Activated naive CD4-positive, alpha-beta T cell treated with anti-CD3 and anti-CD28 coated beads for 36 hours (primary cell): ENCODE measurements around the gene RAMP3. TPM values are rescaled to one million over a fixed set of nuclear protein-coding genes. Genes with fewer than 3 reads are reported as not detected.
A peak's percentile ranks its signal among the peaks of the same experiment; 100 is the strongest.

Experiments used
- CTCF ChIA-PET: fragments of 350-600 bp; sonication (Branson Sonifier 250); formaldehyde crosslinking; loops from one replicate; lab custom pipeline; 2021; ENCODE audit warnings: antibody characterized with exemption; lab: Charles Lee
- DNase-seq: peaks from one replicate; pipeline ENCODE4 v3.0.0-alpha.2; 2020
- H3K27ac Mint-ChIP-seq: one replicate; pipeline ENCODE4 v1.8.0; 2021; ENCODE audit warnings: mild to moderate bottlenecking, mixed read lengths
- H3K27me3 Mint-ChIP-seq: one replicate; pipeline ENCODE4 v1.8.0; 2021; ENCODE audit warnings: low read depth, mixed read lengths
- H3K36me3 Mint-ChIP-seq: one replicate; pipeline ENCODE4 v1.8.0; 2021; ENCODE audit warnings: low read depth, mixed read lengths
- H3K4me1 Mint-ChIP-seq: one replicate; pipeline ENCODE4 v1.8.0; 2021; ENCODE audit warnings: low read depth, mixed read lengths
- H3K4me3 Mint-ChIP-seq: one replicate; pipeline ENCODE4 v1.8.0; 2021; ENCODE audit warnings: mild to moderate bottlenecking, moderate library complexity, mixed read lengths
- H3K9me3 Mint-ChIP-seq: one replicate; pipeline ENCODE4 v1.8.0; 2021; ENCODE audit warnings: mixed read lengths
- intact Hi-C: fragments of 100-400 bp; cut with micrococcal nuclease; formaldehyde crosslinking; loops from one replicate; pipeline ENCODE4 v1.15.1; 2023
- total RNA-seq, 2 experiments: library from RNA; stranded (reverse); gene quantifications; one replicate each; pipeline ENCODE4 v1.2.3, GENCODE V29; 2021

The RAMP3 gene
- total RNA-seq, 2 experiments from 2014 or later, result not detected

GRCh38 chr7:45224832-45225231 lies 67.2 kb downstream of the RAMP3 start:
- CTCF ChIA-PET, result no interaction called here
- Mint-ChIP-seq H3K4me3 (no peak overlapping the region), H3K27ac (no peak overlapping the region)

DNA sequence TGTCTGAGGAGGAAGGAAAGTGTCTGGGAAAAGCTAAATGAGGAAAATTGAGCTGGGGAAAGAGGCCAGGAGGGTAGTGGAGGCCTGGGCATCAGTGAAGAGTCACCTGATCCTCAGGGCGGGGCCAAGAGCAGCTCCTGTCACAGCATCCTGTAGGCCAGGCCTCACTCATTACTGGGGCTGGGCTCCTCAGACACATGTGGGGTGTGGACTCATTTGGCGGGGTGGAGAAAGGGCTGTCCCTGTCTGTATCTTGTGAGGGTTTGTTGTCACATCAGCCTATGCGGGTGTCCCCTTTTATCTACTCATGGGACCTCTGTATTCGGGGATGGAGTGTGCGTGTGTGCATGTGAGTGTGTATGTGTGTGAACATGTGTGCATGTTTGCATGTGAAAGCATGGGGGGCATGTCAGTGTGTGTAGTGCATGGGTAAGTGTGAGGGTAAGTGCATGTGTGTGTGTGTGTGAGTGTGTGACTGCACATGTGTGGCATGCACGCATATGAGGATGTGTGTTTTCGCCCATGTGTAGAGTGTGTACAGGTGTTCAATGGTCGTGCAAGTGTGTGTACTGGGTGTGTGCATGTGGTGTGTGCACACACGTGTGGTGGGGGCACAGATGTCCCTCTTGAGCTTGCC lies 67.8 kb downstream of the RAMP3 start:
- H3K27ac Mint-ChIP-seq, result no peak overlapping the region
- H3K9me3 Mint-ChIP-seq, result no peaks in the 10 kb centered on the region
- H3K4me3 Mint-ChIP-seq, result no peak overlapping the region
- intact Hi-C loops, result no loop called here
- no peak for DNase-seq
- CTCF ChIA-PET, result no interaction called here
- H3K4me1 Mint-ChIP-seq, result peaks cover 3% of the 10 kb centered on the region
- peaks cover 7% of the 10 kb centered on the region for H3K27me3 Mint-ChIP-seq
- no peaks in the 10 kb centered on the region for H3K36me3 Mint-ChIP-seq

More at GRCh38 chr7:45224832-45225231, 67.2 kb downstream of the RAMP3 start:
- no peaks in the 10 kb centered on the region for H3K4me1 Mint-ChIP-seq
- H3K27me3 Mint-ChIP-seq, result peaks cover 10% of the 10 kb centered on the region
- no peaks in the 10 kb centered on the region for H3K9me3 Mint-ChIP-seq
- DNase-seq, result peak; percentile 31
- intact Hi-C loops, result no loop called here
- no peaks in the 10 kb centered on the region for H3K36me3 Mint-ChIP-seq

- CTCF ChIA-PET, result no interaction called here
- intact Hi-C loops, result no loop called here
- Mint-ChIP-seq H3K36me3 (no peaks in the 10 kb centered on the region), H3K27me3 (peaks cover 7% of the 10 kb centered on the region), H3K4me3 (no peak overlapping the region), H3K9me3 (no peaks in the 10 kb centered on the region), H3K4me1 (peaks cover 3% of the 10 kb centered on the region), H3K27ac (no peak overlapping the region)
- no peak for DNase-seq
These were observed 68.4 kb downstream of the RAMP3 start for GRCh38 chr7:45225948-45226335.

GRCh38 chr7:45229156-45229920 lies 71.7 kb downstream of the RAMP3 start:
- no peak overlapping the region for H3K4me3 Mint-ChIP-seq
- CTCF ChIA-PET, result interaction anchor here (0.7 to 0.9 kb wide), 3 partner anchors 11 to 30 kb away, joined by 3 to 7 read pairs (median 3); no protein-coding TSS in a partner anchor
- no peaks in the 10 kb centered on the region for H3K36me3 Mint-ChIP-seq
- peaks cover 12% of the 10 kb centered on the region for H3K27me3 Mint-ChIP-seq
- DNase-seq, result no peak
- intact Hi-C loops, result no loop called here
- peaks cover 3% of the 10 kb centered on the region for H3K4me1 Mint-ChIP-seq
- H3K27ac Mint-ChIP-seq, result no peak overlapping the region
- H3K9me3 Mint-ChIP-seq, result no peaks in the 10 kb centered on the region

GRCh38 chr7:45230083-45230482 lies 72.5 kb downstream of the RAMP3 start:
- no peaks in the 10 kb centered on the region for H3K9me3 Mint-ChIP-seq
- peaks cover 12% of the 10 kb centered on the region for H3K27me3 Mint-ChIP-seq
- CTCF ChIA-PET, result interaction anchor here (0.6 to 0.7 kb wide), 2 partner anchors 23 to 31 kb away, joined by 3 read pairs; no protein-coding TSS in a partner anchor
- intact Hi-C loops, result no loop called here
- DNase-seq, result no peak
- peaks cover 3% of the 10 kb centered on the region for H3K4me1 Mint-ChIP-seq
- no peak overlapping the region for H3K4me3 Mint-ChIP-seq
- H3K27ac Mint-ChIP-seq, result no peak overlapping the region
- no peaks in the 10 kb centered on the region for H3K36me3 Mint-ChIP-seq

DNA sequence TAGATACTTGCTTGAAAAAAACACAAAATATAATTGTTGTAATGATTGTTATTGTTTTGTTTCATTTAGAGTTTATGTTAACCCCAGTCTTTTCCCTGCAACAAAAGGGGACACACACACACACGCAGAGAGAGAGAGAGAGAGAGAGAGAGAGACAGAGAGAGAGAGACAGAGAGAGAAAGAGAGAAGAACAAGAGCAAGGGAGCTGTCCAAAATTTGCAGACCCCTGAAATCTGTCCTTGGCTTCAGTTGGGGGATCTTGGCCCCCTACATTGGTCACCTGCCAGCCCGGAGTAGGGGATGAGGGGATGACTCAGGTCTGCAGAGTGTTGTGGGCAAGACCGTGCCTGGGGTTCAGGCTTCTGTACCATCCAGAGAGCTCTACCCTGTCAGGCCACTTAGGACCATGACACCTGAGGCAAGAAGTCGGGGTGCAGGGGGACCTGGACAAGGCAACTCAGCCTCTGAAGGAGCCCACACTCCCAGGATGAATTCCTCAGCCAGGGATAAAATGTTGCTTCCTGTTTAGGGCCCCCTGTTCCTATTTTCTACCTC lies 73.1 kb downstream of the RAMP3 start:
- Mint-ChIP-seq H3K4me3 (no peak overlapping the region), H3K27me3 (peaks cover 12% of the 10 kb centered on the region), H3K9me3 (no peaks in the 10 kb centered on the region), H3K27ac (no peak overlapping the region), H3K4me1 (peaks cover 3% of the 10 kb centered on the region), H3K36me3 (no peaks in the 10 kb centered on the region)
- CTCF ChIA-PET, result interaction anchor here (0.6 kb wide), 1 partner anchor 30 kb away, joined by 3 read pairs; no protein-coding TSS in a partner anchor
- DNase-seq, result no peak
- intact Hi-C loops, result no loop called here

DNA sequence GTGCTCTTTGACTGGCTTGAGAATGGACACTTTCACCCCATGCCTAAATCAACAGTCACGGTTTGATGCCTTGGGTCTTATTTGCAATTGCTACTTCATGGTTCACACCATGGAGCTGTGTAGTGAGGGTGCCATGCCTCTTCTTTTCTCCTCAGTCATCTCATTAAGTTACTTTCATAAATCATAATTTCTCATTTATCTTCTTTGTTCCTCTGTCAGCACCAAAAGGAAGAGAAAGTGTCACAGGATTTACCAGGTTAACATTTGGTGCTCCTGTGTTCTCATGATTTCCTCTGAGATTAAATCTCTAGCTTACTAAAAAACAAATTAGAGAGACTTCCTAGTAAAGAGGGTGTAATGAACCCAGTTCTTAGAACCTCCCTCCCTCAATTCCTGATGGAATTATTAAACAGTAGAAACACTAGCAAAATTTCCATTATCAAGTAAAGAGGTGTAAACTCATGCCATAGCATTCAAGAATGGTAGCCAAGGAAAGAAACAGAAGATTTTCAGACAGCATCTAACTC lies 75.7 kb downstream of the RAMP3 start:
- H3K4me3 Mint-ChIP-seq, result no peak overlapping the region
- peaks cover 12% of the 10 kb centered on the region for H3K27me3 Mint-ChIP-seq
- peaks cover 3% of the 10 kb centered on the region for H3K4me1 Mint-ChIP-seq
- intact Hi-C loops, result no loop called here
- no peaks in the 10 kb centered on the region for H3K9me3 Mint-ChIP-seq
- CTCF ChIA-PET, result no interaction called here
- DNase-seq, result no peak
- no peak overlapping the region for H3K27ac Mint-ChIP-seq
- no peaks in the 10 kb centered on the region for H3K36me3 Mint-ChIP-seq

Other genes with a start within 250 kb of the RAMP3 start
- gene MYO1G, start 178.8 kb upstream of the RAMP3 start, total RNA-seq, result 100 to 1,000 TPM; 391 to 406 TPM
- 10 to 100 TPM; 87.9 to 88.3 TPM for gene CCM2, start 157.6 kb upstream of the RAMP3 start, total RNA-seq
- under 1 TPM; 0.05 TPM for gene NACAD, start 68.8 kb upstream of the RAMP3 start, total RNA-seq
- 100 to 1,000 TPM; 127 to 136 TPM for gene TBRG4, start 46.1 kb upstream of the RAMP3 start, total RNA-seq